Measurements from ENCODE around the gene CAVIN2.
"Not testable (repeated sequence)": the region's sequence is repeated elsewhere in the genome, so short reads cannot be mapped to it uniquely, and the experiment has no call there.

CAVIN2 gene

GRCh38 chr2:191795715-191796114 is 51.2 kb downstream of the CAVIN2 start:
- H3K9ac ChIP-seq (ENCODE audit: low read length) = no peak overlapping the region
- no peaks in the 10 kb centered on the region for H3K36me3 ChIP-seq (ENCODE audit: insufficient read depth, low read length)
- no peaks in the 10 kb centered on the region for H3K9me3 ChIP-seq (ENCODE audit: low read length)
- H3K27ac ChIP-seq (ENCODE audit: low read depth, low read length) = no peak overlapping the region
- H3K4me1 ChIP-seq (ENCODE audit: insufficient read depth, low read length) = no peaks in the 10 kb centered on the region
- no peaks in the 10 kb centered on the region for H3K27me3 ChIP-seq (ENCODE audit: control insufficient read depth in 1 of 2, insufficient read depth in 2 of 2, low read length in 2 of 2)
- no peak overlapping the region for H3K4me3 ChIP-seq (ENCODE audit: low read depth in 1 of 2, low read length in 2 of 2)

DNA sequence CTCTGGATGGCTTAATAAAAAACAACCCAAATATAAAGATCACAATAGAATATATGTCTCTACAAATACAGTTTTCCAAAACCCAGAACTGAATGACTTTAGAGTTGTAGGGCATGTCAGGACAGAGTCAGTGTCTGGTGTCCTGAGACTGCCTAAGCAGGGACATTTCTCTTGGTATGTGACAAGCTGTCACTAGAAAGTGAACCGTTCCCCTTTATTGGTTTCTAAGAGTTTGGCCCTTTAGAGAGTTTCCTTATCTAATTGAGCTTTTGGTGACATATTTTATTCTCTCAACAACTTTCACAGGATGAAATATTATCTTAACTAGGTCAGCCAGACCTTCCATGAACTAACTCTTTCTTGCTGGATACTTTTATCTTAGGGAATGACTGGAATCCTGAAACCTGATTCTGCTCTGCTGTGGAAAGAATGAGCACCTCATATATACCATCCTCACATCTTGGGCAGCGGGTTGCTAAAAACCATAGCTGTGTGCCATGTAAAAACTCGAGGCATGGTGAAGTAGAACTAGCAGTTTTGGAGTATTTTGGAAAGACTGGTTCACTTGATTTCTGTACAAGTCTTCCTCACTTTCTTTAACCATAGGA is 54.8 kb downstream of the CAVIN2 start:
- no peaks in the 10 kb centered on the region for H3K36me3 ChIP-seq (ENCODE audit: insufficient read depth, low read length)
- H3K9ac ChIP-seq (ENCODE audit: low read length) = no peak overlapping the region
- H3K4me1 ChIP-seq (ENCODE audit: insufficient read depth, low read length) = no peaks in the 10 kb centered on the region
- no peak overlapping the region for H3K27ac ChIP-seq (ENCODE audit: low read depth, low read length)
- H3K27me3 ChIP-seq (ENCODE audit: control insufficient read depth in 1 of 2, insufficient read depth in 2 of 2, low read length in 2 of 2) = no peaks in the 10 kb centered on the region
- H3K9me3 ChIP-seq (ENCODE audit: low read length) = no peaks in the 10 kb centered on the region
- H3K4me3 ChIP-seq (ENCODE audit: low read depth in 1 of 2, low read length in 2 of 2) = no peak overlapping the region

GRCh38 chr2:191790737-191791136 is 56.2 kb downstream of the CAVIN2 start:
- Histone ChIP-seq H3K27ac (ENCODE audit: low read depth, low read length) (no peak overlapping the region), H3K4me3 (ENCODE audit: low read depth in 1 of 2, low read length in 2 of 2) (no peak overlapping the region), H3K36me3 (ENCODE audit: insufficient read depth, low read length) (no peaks in the 10 kb centered on the region), H3K27me3 (ENCODE audit: control insufficient read depth in 1 of 2, insufficient read depth in 2 of 2, low read length in 2 of 2) (no peaks in the 10 kb centered on the region), H3K9me3 (ENCODE audit: low read length) (no peaks in the 10 kb centered on the region), H3K9ac (ENCODE audit: low read length) (no peak overlapping the region), H3K4me1 (ENCODE audit: insufficient read depth, low read length) (no peaks in the 10 kb centered on the region)

DNA sequence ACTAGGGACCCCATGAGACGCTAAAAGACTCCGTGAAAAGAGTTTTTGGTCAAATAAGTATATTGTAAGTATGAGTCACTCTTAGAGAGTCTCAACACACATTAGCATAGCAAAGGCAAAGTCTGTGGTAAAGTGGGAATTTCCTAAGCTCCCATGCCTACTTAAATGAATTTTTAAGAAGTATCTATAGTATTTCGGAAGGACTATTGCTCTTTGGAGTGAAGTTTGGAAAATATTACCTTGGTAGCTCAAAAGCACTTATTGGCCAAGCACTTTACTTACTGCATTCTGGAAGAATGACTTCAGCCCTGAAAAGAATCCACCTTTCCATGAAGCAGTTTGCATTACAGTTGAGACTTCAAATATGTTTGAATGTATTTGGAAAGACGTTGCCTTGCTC is 57.1 kb downstream of the CAVIN2 start:
- H3K27me3 ChIP-seq (ENCODE audit: control insufficient read depth in 1 of 2, insufficient read depth in 2 of 2, low read length in 2 of 2) = no peaks in the 10 kb centered on the region
- no peak overlapping the region for H3K9ac ChIP-seq (ENCODE audit: low read length)
- H3K36me3 ChIP-seq (ENCODE audit: insufficient read depth, low read length) = no peaks in the 10 kb centered on the region
- H3K27ac ChIP-seq (ENCODE audit: low read depth, low read length) = no peak overlapping the region
- no peaks in the 10 kb centered on the region for H3K9me3 ChIP-seq (ENCODE audit: low read length)
- no peak overlapping the region for H3K4me3 ChIP-seq (ENCODE audit: low read depth in 1 of 2, low read length in 2 of 2)
- H3K4me1 ChIP-seq (ENCODE audit: insufficient read depth, low read length) = no peaks in the 10 kb centered on the region

DNA sequence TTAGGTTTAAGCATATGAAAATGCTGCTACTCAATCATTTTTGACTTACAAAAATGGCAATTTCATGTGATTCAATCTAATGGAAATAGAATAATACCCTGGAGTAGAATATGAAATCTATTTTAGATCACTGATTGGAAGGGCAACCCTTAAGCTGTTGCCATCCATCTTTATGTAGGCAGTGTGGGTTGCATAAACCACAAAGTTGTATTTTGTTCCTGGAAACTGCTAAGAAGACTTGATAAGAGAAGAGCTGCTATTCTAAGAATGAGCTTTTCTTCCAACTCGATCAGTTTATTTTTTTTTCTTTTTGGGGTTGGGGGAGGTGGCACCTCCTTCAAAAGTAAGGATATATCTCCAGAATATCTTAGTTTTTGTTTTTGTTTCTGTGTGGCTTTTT is 60.2 kb downstream of the CAVIN2 start:
- Histone ChIP-seq H3K36me3 (ENCODE audit: insufficient read depth, low read length) (no peaks in the 10 kb centered on the region), H3K27ac (ENCODE audit: low read depth, low read length) (no peak overlapping the region), H3K4me3 (ENCODE audit: low read depth in 1 of 2, low read length in 2 of 2) (no peak overlapping the region), H3K27me3 (ENCODE audit: control insufficient read depth in 1 of 2, insufficient read depth in 2 of 2, low read length in 2 of 2) (no peaks in the 10 kb centered on the region), H3K9me3 (ENCODE audit: low read length) (no peaks in the 10 kb centered on the region), H3K4me1 (ENCODE audit: insufficient read depth, low read length) (no peaks in the 10 kb centered on the region), H3K9ac (ENCODE audit: low read length) (no peak overlapping the region)

GRCh38 chr2:191785651-191786050 is 61.2 kb downstream of the CAVIN2 start:
- H3K9me3 ChIP-seq (ENCODE audit: low read length); H3K27me3 ChIP-seq (ENCODE audit: control insufficient read depth in 1 of 2, insufficient read depth in 2 of 2, low read length in 2 of 2); H3K27ac ChIP-seq (ENCODE audit: low read depth, low read length); H3K4me3 ChIP-seq (ENCODE audit: low read depth in 1 of 2, low read length in 2 of 2); H3K4me1 ChIP-seq (ENCODE audit: insufficient read depth, low read length); H3K9ac ChIP-seq (ENCODE audit: low read length); H3K36me3 ChIP-seq (ENCODE audit: insufficient read depth, low read length): not testable (repeated sequence)
